Cortex of kidney (tissue), 1 donor: ENCODE data around the gene SSTR5.

Experiments
- DNase-seq: peaks from one replicate; lab custom pipeline; 2025; lab: John Stamatoyannopoulos, UW

The SSTR5 gene

DNA sequence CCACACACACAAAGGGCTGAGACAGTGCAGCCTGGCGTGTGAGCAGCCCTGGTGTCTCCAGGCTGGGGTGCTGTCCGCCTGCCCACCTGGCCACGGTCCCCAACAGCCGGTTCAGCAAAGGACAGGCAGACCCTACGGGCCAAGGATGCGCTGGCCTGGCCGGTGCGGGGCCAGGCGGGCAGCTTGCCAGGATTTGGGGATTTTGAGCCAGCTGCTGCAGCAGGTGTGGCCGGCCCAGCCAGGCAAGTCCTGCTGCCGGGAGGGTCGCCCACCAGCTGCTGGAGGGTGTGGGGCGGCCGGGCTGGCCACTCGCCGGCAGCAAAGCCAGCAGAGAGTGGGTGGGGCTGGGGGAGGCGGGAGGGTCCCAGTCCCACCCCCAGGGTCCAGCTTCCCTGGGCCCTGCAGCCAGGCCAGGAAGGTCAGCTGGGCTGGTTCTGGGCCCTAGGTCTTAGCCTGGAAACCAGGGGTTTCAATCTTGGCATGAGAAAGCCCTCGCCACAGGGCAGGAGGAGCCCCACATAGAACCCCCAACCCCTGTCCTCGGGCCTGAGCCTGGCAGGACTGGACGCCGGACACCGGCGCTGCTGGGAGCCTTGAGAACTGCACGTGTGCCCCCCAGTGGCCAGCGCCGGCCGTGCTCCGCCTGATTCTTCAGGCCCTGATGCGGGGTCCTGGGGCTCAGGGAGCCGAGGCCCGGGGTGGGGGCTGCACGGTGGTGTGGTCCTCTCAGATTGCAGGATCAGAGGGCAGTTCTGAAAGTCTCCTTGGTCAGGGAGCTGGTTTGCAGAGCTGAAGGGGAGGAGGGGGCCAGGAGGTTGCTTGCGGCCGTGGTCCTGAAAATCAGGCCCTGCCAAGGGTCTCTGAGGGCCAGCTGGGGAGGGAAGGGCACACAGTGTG lies 17.6 kb upstream of the SSTR5 start:
- DNase-seq, result no peak

DNA sequence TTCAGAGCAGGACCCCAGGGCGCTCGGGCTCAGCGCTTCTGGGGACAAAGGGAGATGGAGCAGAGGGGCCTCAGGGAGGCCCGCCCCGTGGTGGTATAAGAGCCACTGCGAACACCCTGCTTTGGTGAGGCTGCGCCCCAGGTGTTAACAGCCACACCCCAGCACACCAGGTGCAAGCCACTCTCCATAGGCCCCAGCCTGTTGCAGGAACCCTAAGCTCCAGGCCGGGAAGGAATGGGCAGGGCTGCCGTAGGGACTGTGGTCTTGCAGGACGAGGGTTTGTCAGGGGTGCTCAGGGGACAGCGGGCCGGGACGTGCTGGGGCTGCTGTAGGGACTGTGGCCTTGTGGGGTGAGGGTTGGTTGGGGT lies 17.0 kb upstream of the SSTR5 start:
- DNase-seq, result no peak

DNA sequence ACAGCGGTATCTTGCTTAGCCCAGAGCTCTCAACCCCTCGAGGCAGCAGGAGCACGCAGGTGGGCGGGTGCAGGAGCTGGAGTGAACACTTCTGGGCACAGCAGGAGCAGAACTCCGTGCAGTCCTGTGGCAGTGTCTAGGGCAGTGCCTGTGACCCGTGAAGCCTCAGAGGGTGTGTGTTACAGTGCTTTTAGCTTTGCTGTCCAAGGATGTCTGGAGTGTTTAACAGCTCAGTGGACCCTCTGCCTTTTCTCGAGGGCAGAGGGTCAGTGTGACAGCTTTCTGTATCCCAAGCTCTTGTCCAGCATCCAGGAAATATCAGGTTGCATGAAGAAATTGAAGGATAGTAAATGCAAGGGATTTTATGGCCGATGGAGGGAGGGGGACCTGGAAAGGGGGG lies 16.4 kb upstream of the SSTR5 start:
- DNase-seq, result no peak

DNA sequence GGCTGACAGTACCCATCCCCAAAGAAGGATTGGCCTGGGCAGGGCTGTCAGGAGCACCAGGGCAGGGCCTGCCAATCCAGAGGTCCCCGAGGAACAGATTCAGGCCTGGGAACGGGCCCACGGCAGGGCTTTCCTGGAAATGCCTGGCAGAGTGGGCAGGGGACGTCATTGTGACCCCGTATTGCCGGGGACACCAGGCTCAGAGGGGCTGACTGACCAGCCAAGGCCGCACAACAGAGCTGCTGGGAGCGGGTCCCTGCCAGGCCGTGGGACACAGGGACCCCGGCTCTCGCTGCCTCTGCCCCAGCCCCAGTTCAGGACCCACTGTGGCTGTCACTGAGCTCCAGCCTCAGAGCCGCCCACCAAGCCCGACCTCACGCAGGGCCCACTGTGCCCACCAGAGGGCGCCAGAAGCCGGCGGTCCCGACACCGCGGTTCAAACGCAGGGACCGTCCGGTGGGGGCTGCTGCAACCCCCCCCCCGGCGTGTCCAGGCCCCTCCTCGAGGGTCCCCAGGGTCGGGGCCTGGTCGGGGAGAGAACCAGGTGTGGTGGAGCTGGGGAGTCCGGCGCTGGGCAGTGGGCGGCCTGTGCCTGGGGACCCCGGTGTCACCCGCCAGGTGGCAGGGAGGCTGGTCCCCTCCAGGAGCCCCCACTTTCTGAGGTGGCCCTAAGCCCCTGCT lies 15.2 kb upstream of the SSTR5 start:
- DNase-seq, result no peak

DNA sequence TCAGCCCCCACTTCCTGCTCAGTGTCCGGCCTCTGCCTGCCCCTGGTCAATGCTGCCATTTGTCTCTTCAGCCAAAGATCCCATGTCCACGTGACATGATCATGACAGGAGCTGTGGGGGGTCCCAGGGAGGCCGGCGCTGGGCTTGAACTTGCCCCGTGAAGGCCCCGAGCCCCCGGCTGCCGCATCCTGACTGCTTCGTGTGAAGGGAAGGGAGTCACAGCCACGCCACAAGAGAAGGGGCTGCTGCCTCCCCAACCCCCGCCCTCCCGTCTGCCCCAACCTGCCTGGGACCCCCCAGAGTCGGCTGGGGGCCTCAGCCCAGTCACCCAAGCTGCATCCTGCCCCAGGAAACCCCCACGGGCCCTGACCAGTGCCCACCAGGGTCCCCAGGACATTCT lies 14.3 kb upstream of the SSTR5 start:
- DNase-seq, result no peak

DNA sequence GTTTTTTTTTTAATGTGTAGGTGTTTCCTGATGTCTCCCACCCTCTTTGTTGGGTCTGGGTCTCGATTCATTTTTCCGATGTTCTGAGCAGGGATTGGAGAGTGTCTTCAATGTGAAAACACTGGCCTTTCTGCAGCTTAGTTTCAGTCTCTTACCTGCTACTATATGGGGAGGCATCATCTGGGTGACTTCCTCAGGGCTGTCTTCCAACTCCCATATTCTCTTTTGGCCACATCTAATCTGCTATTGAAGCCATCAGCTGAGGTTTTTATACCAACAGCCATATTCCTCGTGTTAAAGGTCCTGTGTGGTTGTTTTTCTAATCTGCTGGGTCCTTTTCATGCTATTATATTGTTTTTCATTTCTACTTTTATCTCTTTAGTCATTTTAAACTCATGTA lies 13.2 kb upstream of the SSTR5 start:
- DNase-seq, result no peak

DNA sequence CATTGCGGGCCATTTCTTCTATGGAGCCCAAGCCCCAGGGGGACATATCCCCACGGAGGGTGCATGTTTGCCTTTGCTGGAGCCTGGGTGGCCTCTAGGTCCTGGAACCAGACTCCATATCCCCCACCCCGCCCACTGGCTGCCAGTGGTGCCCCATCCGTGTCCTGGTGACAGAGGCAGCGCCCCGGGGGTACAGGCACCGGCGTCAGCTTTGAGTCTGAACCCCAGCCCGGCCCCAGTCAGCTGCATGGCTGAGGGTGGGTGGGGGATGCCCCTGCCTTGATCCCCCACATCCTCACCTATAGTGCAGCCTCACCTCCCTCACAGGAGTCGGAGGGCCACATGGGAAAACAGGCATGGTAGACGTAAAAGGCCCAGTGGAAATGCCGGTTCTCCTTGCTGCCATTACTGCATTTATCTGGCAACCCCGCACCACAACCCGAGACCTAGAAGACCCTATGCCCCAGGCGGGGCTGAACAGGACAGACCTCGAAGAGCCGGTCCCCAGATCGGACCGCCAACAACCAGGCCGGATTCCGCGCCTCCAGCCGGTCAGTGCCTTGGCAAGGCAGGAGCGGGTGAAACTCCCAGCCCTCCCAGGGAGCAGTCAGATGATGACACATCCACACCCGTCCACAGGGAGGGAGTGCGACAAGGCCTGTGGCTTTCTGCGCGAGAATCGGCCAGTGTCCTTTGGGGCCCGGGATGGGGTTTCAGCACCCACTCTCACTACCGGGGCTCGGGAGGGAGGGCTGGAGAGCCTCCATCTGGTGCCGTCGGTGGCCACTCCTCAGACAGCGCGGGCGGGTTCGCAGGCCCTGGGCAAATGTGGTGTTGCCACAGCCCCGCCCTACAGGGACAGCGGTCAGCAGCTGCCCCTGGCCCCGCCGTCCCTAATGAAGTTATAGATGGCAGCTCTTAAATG lies 11.9 kb upstream of the SSTR5 start:
- no peak for DNase-seq

DNA sequence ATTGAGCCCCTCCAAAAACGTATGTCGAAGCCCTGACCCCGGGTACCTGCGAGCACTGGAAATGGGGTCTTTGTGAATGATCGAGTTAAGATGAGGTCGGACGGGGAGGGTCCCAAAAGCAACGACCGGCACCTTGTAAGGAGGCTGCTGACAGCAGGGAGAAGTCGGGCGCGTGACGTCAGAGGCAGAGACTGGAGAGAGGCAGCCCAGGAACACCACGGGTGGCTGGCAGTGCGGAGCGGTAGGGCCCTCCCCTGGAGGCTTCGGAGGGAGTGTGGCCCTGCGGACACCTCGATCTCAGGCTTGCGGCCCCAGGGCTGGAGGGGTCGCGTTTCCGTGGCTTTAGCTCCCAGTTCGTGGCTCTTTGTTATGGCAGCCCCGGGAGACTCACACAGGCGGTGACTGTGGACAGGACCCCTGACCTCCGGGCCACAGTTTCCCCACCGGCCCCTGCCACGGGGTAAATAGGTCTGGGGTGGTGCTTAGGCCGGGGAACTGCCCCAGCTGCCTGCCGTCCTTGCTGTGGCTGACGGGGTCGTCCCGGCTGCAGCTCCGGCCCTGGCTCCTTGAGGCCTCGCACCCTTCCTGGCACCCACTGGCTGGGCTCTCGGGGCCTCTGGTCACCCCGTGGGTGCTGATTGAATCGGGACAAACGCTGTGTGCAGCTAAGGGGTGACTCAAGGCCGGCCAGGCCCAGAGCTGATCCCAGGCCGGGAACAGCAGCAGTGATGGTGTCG lies 10.6 kb upstream of the SSTR5 start:
- no peak for DNase-seq

DNA sequence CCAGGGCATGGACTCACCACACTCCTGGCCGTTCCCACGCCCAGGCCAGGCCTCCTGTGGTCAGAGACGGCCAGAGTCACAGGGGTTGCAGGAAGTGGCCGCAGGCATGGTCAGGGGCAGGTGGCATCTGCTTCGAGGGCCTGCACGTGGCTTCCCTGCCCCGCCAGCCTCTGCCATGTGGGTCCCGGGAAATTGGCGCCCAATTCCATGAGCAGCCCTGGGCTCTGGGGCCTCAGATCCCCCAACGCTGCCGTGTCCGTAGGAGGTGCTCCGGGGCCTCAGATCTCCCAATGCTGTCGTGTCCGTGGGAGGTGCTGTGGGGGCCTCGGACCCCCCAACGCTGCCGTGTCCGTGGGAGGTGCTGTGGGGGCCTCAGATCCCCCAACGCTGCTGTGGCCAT lies 9.7 kb upstream of the SSTR5 start:
- no peak for DNase-seq

DNA sequence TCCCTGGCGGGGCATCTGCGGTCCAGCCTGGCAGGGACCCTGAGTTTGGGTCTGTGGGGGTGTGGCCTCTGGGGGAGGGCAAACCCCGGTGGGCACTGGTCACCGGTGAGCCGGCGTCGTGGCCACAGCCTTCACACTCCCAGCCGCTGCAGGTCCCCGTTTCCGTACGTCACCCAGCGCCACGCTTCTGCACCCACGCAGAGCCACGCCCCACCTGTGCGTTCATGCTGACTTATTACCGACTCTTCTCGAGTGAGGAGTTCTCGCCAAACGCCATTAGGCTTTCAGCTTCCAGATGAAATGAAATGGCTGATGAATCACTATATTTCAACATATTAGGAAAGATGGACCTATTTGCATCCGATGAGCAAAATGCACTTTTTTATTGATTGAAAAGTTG lies 8.8 kb upstream of the SSTR5 start:
- no peak for DNase-seq

DNA sequence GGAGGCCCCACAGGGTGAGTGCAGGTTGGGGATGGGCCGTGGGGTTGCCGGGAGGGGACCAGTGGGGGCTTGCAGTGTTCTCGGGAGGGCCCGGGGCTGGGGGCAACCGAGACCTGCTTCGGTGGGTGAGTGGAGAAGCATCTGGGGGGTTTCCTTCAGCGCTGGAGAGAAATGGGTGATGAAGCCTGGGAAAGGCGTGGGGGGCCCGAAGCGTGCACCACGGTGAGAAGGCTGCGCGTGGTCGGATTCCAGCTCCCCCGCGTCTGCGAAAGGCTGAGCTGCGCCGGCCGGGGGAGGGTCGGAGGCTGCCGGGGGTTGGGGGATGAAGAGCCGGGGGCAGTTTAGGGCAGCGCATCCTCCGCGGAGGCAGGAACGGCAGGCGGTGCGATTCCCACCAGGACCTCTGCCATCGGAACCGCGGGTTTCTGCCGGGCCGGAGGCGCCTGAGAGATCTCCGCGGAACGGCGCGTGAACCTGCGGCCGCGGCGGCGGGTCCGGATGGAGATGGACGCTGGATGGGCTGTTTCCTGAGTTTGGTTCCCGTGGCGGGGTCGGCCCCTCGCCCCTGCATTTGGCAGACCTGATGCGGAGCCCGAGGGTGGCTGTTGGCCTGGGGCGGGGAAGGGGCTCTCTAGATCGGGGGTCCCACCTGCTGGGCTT lies 6.9 kb upstream of the SSTR5 start:
- DNase-seq, result no peak

DNA sequence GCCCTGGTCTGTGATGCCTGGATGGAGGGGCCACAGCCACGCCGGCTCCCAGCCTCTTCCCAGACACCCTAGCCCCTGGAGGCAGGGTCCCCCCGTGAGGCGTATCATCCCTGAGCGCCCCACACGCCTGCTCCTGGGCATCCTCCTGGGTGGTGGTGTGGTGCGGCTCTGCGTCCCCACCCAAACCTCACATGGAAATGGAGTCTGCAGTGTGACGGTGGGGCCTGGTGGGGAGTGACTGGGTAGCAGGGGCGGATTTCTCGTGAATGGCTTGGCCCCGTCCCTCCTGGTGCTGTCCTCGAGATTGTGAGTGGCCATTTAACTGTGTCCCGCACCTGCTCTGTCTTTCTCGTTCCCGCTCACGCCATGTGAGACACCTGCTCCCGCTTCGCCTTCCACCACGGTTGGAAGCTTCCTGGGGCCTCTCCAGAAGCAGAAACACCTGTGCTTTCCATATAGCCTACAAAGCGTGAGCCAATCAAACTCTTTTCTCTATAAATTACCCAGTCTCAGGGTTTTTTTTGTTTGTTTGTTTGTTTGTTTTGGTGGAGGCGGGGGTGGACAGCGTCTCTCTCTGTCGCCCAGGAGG lies 5.9 kb upstream of the SSTR5 start:
- DNase-seq, result no peak

DNA sequence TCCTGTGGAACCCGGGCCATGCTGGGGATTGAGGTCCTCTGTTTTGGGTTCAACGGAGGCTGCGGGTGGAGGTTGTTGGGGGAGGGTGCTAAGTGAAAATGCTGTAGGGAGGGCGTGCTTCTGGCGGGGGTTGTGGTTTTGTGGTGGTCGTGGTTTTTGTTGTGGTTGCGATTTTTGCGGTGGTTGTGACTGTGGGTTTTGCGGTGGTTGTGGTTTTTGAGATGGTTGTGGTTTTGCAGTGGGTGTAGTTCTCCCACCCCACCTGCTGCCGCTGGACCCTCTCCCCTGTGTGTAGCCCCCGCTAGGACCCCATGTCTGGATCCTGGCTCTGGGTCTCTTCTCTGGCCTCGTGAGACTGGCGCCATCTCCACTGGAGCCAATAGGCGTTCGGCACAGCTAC lies 4.9 kb upstream of the SSTR5 start:
- DNase-seq, result no peak

DNA sequence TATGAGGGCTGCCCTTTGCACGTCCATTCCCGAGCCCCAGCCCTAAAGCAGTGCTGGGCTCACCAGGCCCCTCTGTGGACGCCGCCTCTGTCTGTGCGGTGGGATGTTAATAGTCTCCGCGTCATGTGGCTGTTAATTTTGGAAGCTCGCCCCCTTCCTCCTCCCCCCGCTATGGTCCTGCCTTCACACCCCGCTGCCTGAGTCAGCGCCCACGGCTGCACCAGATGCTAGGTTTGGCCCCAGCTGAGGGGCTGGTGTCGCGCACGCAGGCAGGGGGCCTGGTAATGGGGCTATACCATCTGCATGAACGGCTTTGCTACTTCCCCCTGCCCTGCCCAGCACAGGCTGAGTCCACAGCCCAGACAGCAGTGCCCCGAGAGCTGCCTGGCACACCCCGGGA lies 4.1 kb upstream of the SSTR5 start:
- DNase-seq, result no peak

DNA sequence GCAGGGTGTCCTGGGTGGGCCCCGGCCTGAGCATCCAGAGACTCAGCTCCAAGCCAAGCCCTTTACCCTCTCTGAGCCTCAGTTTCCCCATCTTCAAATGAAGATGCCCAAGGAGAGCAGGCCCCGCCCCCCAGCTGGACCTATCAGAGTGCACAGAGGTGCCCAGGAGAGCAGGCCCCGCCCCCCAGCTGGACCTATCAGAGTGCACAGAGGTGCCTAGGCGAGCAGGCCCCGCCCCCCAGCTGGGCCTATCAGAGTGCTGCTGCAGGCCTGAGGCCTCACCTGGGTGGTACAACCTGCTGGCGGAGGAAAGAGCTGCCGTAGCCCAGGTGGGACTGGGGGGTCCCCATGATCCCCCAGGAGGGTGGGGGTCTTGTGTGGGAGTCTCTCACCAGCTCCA lies 3.4 kb upstream of the SSTR5 start:
- DNase-seq, result no peak

DNA sequence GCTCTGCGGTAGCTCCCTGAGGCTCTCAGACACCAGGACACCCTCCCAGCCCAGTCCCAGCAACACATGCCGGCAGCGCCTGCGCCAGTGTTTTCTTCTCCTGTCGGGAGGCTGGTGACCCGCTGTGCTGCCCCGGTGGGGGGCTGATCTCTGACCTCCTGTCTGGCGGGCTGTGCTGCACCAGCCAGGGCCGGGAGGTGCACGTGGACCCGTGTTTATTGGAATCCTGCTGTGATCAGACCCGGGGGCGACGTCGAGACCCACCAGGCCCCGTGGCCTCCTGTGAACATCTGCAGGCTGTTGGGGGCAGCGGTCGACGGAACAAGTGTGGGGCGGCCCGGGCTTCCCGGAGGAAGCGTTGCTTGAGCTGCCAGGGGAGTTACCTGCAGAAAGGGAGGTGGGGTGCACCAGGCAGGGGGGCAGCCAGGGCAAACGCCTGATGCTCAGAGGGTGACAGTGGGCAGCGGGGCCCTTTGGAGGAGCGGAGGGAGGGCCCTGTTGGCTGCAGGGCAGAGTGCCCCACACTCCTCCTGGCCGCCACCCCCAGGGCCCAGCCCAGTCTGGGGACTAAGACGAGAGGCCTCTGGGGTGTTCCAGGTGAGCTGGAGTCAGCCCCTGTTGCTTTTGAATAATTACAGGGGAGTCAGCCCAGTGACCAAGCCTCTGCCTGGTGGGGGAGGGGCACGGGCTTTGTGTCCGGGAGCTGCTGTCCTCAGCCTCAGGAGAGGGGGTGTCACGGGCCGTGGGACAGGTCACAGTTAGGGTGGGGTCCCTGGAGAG lies 2.3 kb upstream of the SSTR5 start:
- no peak for DNase-seq

DNA sequence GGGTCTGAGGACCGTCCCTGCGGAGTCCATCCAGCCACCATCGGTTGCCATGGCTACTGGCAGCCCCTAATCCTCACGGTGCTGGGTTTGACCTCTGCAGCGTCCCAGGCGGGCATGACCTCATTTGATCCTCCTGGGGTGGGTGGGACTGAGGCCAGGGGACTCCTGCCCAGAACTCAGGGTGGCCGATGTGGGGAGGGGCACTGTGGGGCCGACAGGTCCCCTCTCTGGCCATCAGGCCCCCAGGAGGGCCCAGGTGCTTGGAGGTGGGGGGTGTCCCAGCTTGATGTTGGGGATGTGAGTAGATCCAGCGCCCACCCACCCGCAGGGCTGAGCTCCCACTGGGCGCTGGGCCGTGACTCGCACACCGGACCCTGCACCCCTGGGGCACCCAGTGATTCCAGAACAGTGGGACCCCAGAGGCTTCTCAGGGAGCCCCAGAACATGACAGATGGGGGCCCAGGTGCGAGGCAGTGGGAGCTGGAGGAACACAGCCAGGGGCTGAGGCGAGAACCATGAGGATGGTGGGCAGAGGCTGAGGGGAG lies 1.6 kb upstream of the SSTR5 start:
- DNase-seq, result no peak

DNA sequence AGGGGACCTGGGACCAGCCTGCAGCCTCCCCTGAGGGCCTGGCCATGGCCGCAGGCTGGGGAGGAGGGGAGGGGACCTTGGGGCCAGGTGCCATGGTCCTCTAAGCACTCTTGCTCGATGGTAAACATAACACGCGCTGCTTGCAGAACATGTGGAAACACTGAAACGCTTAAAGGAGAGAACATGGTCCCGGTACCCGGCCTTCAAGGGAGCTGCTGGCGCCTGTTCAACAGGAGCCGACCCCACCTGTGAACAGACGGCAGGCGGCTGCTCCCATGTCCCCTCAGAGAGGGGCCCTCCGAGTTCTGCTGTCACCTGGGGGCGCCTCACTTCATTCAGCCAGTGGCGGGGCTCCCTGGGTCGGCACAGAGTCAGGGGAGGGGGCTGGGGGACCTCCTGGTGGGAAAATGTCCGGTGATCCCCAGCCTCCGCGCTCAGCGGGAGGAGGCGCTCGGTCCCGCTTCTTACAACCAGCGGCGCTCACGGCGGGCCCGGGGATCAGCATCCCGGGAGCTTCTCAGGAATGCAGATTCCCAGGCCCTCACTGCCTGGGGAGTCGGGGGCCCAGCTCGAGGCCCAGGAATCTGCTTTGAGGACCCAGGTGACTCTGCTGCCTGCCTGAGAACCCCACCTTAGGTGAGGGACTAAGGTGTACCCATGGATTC lies 854 bp upstream of the SSTR5 start:
- DNase-seq, result no peak

DNA sequence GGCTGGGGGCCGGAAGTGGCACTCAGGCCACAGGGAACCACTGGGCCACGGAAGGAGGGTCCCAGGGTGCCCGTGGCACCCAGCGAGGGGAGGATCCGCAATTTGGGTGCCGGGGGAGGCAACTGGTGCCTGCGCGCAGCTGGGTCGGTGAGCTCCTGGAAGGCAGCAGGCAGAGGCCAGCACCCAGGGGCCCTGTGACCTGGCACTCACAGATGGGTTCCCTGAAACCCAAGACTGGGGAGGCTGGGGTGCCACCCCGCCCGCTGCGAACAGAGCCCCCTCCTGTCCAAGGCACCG lies 663 bp downstream of the SSTR5 start:
- DNase-seq, result no peak
